HT1080 (cell line): ENCODE results near the gene FADS6. TPM values are rescaled to one million over a fixed set of nuclear protein-coding genes. Genes with fewer than 3 reads are reported as not detected.
"Not testable (repeated sequence)": the region's sequence is repeated elsewhere in the genome, so short reads cannot be mapped to it uniquely, and the experiment has no call there.

ENCODE experiments used
- DNase-seq: peaks from one replicate; pipeline ENCODE4 v3.0.0-alpha.2; 2015; ENCODE audit warnings: low read depth
- total RNA-seq: library from RNA; depleted of rRNA; stranded (reverse); fragments of >200 nt; shearing (Covaris generic); gene quantifications from 2 replicates; pipeline ENCODE4 v1.2.3, GENCODE V29; 2014

FADS6 gene
- total RNA-seq, 1 experiment from 2014 or later = not detected

- not testable (repeated sequence) for DNase-seq
Observed at GRCh38 chr17:74870028-74870427, 23.4 kb downstream of the FADS6 start.

- DNase-seq = no peak
Observed at GRCh38 chr17:74868908-74869255, 24.6 kb downstream of the FADS6 start.

DNA sequence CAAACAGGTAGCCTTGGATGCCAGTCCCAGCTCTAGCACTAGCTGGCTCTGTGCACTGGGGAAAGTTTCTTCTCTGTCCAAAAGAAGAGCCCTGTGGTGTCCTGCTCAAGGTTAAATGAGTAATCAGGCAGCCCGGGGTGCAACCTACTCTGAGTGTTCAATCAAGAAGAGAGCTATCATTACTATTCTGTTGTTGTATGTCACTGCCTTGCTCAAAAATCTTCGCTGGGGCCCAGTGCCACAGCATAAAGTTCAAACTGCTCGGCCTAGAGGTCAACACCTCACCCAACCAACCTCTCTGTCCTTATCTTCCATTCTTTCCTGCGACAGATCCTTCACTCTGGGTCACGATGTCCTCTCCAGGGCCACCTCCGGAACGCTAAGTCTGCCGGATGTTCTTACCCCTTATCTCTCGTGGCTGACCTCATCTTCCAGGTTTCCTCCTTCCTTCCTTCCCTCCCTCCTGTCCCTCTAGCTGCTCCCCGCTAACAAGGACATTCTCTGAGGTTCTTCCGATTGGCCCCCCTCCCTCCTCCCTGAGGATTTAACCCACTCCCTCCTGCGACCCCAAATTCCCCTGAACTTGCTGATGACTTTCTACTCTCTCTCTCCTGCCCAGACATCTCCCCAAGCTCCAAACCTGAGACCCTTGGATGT lies 25.1 kb downstream of the FADS6 start:
- no peak for DNase-seq

DNA sequence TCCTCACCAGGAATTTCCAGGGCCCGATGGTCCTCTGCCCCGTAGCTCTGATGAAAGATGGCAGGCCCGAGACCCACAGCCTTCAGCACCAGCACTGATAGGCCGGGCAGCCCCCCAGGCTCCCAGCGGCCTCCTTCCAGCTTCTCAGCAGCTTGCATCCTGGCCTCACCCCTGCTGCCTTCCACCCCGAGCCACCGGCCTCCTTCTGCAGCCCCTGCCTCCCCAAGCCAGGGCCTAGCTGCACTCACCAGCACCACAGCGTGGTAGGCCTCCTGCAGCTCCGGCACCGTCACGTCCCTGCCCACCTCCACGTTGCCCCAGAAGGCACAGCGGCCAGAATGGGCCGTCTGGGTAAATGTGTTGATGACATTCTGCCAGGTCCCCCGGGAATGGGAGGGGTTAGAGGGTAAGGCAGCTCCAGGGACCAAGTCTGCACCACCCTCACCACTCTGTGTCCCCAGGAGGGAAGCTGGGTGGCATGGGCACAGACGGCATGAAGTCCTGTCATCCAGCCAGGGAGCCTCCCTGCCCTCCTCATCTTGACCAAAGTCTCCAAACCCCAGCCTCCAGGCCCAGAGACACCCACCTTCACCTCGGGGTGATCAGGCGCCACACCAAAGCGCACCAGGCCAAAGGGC lies 27.1 kb downstream of the FADS6 start:
- no peak for DNase-seq

GRCh38 chr17:74865504-74866197 lies 27.8 kb downstream of the FADS6 start:
- DNase-seq = no peak

DNA sequence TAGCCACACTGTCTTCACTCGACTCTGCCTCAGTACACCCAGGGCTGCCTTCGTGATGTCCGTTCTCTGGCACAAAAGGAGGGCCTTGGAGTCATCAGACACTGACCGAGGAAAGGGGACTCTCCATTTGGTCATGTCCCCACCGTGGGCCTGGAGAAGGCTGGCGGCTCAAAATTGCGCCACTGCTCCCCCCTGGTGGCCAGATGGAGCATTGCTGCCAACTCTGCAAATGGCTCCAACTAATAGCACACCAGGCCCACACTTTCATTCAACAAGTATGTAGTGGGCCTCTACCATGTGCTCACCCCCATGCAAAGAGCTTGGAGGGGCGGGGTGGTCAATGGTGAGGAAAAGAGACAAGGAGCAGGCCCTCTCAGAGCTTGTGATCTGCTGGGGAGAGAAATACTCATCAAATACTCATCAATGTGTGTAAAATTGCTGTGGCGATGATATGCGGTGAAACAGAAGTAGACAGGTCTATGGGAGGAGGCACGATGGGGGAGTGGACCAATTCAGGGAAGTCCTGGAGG lies 28.5 kb downstream of the FADS6 start:
- DNase-seq = peak; percentile 70

- no peak for DNase-seq
Observed at GRCh38 chr17:74864297-74864865, 29.1 kb downstream of the FADS6 start.

DNA sequence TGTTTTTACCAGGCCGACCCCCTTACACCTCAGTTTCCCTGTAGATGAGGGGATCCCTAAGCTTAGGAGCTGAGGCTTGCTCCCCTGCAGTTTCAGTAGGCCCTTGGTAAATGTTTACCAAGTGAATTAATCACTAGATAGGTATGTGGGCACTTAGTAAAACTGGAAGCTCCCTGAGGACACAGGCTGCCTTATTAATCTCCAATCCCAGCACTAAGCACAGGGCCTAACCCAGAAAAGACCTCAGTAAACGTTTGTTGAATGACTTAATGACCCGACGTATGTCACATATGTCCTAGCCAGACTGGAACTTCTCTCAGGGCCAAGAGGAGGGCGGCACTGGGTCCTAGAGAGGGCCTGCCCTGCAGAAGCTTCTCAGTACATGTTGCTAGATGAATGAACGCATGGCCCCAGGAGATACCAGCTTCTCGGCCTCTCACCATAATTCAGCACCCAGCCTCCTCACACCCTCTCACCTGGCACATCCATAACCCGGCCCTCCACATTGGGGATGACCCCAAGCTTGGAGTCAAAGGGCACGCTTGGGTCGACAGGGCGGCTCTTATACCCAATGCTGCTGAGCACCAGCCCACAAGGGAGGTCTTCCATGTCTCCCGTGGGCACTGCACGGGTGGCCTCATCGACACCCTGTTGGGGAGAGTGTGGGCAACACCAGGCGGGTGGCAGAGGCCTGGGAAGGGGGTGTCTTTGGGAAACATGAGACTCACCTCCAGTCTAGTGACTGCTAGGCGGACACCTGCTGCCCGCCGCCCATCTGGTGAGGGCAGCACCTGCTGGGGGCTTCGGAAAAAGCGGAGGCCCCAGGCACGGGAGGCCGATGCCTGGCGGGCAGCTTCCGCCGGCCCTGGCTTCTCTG lies 29.8 kb downstream of the FADS6 start:
- no peak for DNase-seq

- no peak for DNase-seq
Observed at GRCh38 chr17:74862919-74863318, 30.5 kb downstream of the FADS6 start.

GRCh38 chr17:74862108-74862901 lies 31.1 kb downstream of the FADS6 start:
- no peak for DNase-seq

- DNase-seq = no peak
Observed at GRCh38 chr17:74861662-74862107, 31.7 kb downstream of the FADS6 start.

DNA sequence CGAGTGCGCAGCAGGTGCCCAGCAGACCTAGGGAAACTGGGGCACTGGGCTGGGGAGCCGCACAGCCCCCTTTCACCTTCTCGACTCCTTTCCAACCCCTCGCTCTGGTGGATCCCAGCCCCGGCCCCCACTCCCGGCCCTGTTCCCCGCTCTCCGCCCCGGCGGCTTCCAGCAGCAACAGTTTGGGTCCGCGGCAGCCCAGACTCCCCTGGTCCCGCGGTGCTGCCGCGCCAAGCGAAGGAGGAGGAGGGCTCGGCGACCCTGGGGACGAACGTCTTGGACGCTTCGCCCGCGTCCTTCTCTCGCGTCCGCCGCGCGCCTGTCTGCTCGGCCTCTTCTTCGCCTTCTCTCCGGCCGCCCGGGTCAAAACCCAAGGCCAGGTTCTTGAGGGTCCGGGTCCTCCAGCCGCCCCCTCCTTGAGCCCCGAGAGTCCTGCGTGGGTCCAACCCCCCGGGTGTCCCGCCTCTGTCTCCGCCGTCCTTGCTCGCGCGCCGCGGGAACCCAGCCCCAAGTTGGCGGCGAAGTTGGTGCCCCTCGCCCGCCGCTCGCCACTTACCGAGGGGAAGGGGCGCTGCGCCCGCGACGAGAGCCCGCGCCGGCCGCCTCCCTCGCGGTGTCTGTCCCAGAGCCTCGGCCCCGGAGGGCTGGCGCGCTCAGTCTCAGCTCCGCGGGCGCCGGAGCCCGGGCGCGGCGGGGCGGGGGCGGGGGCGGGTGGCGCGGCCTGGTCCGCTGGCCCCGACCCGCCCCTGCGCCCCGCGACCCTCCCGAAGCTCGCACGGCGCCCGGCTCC lies 32.4 kb downstream of the FADS6 start:
- DNase-seq = no peak

GRCh38 chr17:74860229-74860871 lies 33.1 kb downstream of the FADS6 start:
- DNase-seq = no peak

DNA sequence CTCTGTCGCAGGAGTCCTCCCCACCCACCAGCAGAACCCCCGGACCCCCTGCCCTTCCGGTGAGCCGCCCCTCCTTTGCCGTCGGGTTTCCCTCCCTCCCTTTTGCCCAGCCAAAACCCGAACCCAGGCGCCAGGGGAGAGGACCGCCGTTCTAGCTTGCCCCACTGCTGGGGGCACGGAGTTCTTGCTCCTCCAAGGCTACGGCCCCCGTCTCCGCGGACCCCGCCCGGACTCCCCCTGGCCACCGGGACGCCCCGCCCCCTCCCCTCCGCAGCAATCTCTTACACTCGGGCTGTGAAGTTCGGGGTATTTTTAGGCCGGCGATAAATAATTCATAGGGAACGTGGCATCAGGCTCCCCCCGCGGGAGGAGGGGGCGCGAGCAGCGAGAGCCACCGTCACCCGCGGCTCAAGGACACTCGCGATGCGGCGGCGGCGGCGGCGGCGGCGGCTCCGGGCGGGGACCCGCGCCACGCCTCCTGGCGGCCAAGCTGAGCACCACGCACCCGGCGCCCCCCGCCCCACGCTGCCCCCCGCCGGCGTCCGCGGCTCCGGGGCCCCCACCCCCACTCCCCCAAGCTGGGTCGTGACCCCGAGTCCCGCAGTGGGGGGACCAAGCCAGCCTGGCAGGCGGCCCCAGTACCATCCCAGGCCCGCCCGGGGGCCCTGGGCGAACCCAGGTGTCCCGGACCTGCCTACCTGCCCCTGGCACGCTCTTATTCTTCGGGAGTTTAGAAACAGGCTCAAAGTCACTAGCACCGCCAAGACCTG lies 33.8 kb downstream of the FADS6 start, which contains the start of gene GRIN2C:
Gene GRIN2C, minus strand, starts transcription at position 427 of the 770 bp plus-strand sequence. CDS start 4,793 bp downstream, outside the sequence.
- DNase-seq = no peak

- no peak for DNase-seq
Observed at GRCh38 chr17:74858672-74859458, 34.6 kb downstream of the FADS6 start.

GRCh38 chr17:74857191-74857590 lies 36.2 kb downstream of the FADS6 start:
- no peak for DNase-seq

DNA sequence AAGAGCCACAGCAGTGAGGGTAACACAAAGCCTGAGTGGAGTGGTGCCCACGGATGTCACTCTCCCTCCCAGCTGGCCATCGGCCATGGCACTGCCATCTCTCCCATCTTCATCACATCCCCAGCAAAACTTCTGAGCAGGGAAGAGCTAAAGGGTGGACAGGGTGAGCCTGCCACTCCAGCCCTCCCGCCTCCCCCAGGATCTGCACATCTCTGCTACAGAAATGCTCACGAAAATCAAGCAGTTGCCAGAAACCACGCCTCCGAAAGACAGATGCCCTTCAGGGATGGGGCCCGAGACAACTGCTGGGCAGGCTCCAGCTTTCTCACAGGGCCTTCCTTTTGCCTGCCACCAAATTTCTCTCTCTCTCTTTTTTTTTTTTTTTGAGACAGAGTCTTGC lies 37.3 kb downstream of the FADS6 start:
- DNase-seq = no peak
